Astrocyte (in vitro differentiated cells and primary cell): ENCODE data around the gene FAM168A.

Source experiments
- CTCF ChIP-seq: IDR thresholded peaks from 2 replicates; pipeline ENCODE4 v1.5.1; 2011; ENCODE audit warnings: low read depth, mild to moderate bottlenecking, inconsistent platforms, low read length, moderate library complexity; ENCODE audit not compliant: insufficient read depth
- EZH2 ChIP-seq: IDR thresholded peaks from 2 replicates; pipeline ENCODE4 v1.6.1; 2012; ENCODE audit warnings: mild to moderate bottlenecking, low read length, inconsistent platforms; ENCODE audit not compliant: insufficient read depth

GRCh38 chr11:73641668-73642067 lies 43.8 kb upstream of the FAM168A start:
- TF ChIP-seq EZH2 (no peak), CTCF (no peak)
